Trophoblast cell (in vitro differentiated cells and primary cell): Measurements from ENCODE around the gene LSR.
A peak's percentile ranks its signal among the peaks of the same experiment; 100 is the strongest.

Experiments used
- DNase-seq, 2 donors: peaks; one replicate each; pipeline ENCODE4 v3.0.0-alpha.2; 2016
- H2AFZ ChIP-seq: 2 replicates; pipeline ENCODE4 v1.6.1; 2013; ENCODE audit warnings: low read length, moderate library complexity, mild to moderate bottlenecking; ENCODE audit not compliant: insufficient read depth, poor library complexity
- H2AK5ac ChIP-seq: 2 replicates; pipeline ENCODE4 v1.6.1; 2013; ENCODE audit warnings: mild to moderate bottlenecking, low read length
- H2BK120ac ChIP-seq: 2 replicates; pipeline ENCODE4 v1.6.1; 2013; ENCODE audit warnings: low read length, mild to moderate bottlenecking, moderate library complexity; ENCODE audit not compliant: insufficient read depth, poor library complexity
- H2BK12ac ChIP-seq: 2 replicates; pipeline ENCODE4 v1.6.1; 2013; ENCODE audit warnings: mild to moderate bottlenecking, low read length, moderate library complexity
- H2BK5ac ChIP-seq: 2 replicates; pipeline ENCODE4 v1.6.1; 2013; ENCODE audit warnings: low read length, low read depth, moderate library complexity, mild to moderate bottlenecking; ENCODE audit not compliant: poor library complexity
- H3K14ac ChIP-seq: 2 replicates; pipeline ENCODE4 v1.6.1; 2013; ENCODE audit warnings: mild to moderate bottlenecking, low read length
- H3K18ac ChIP-seq: 2 replicates; pipeline ENCODE4 v1.6.1; 2013; ENCODE audit warnings: mild to moderate bottlenecking, low read length
- H3K23ac ChIP-seq: 2 replicates; pipeline ENCODE4 v1.6.1; 2013; ENCODE audit warnings: low read length
- H3K27ac ChIP-seq: 2 replicates; pipeline ENCODE4 v1.5.1; 2013; ENCODE audit warnings: low read depth, mild to moderate bottlenecking, inconsistent platforms, low read length, moderate library complexity
- H3K27me3 ChIP-seq: 2 replicates; pipeline ENCODE4 v1.6.1; 2013; ENCODE audit warnings: inconsistent platforms, mild to moderate bottlenecking, low read length, moderate library complexity; ENCODE audit not compliant: insufficient read depth
- H3K36me3 ChIP-seq, 2 experiments: 1 replicate in 1 of 2; 2 replicates in 1 of 2; pipeline ENCODE4 v1.6.1; 2013; ENCODE audit warnings: low read length in 2 of 2, mild to moderate bottlenecking in 2 of 2, moderate library complexity in 1 of 2; ENCODE audit not compliant: insufficient read depth in 2 of 2, control insufficient read depth in 1 of 2
- H3K4ac ChIP-seq: 2 replicates; pipeline ENCODE4 v1.6.1; 2013; ENCODE audit warnings: low read depth, mild to moderate bottlenecking, low read length, moderate library complexity
- H3K4me1 ChIP-seq, 2 experiments: 1 replicate in 1 of 2; 2 replicates in 1 of 2; pipeline ENCODE4 v1.6.1; 2013; ENCODE audit warnings: low read length in 2 of 2, mild to moderate bottlenecking in 2 of 2, moderate library complexity in 1 of 2; ENCODE audit not compliant: insufficient read depth in 2 of 2, control insufficient read depth in 1 of 2
- H3K4me2 ChIP-seq: 2 replicates; pipeline ENCODE4 v1.6.1; 2013; ENCODE audit warnings: inconsistent platforms, mild to moderate bottlenecking, low read length, moderate library complexity
- H3K4me3 ChIP-seq: 2 replicates; pipeline ENCODE4 v1.5.1; 2013; ENCODE audit warnings: mild to moderate bottlenecking, low read depth, low read length, inconsistent platforms
- H3K79me1 ChIP-seq: one replicate; pipeline ENCODE4 v1.6.1; 2013; ENCODE audit warnings: low read length
- H3K79me2 ChIP-seq: 2 replicates; pipeline ENCODE4 v1.6.1; 2013; ENCODE audit warnings: low read length, mild to moderate bottlenecking; ENCODE audit not compliant: control insufficient read depth, insufficient read depth, poor library complexity
- H3K9ac ChIP-seq: 2 replicates; pipeline ENCODE4 v1.6.1; 2013; ENCODE audit warnings: mild to moderate bottlenecking, low read length
- H3K9me3 ChIP-seq: 2 replicates; pipeline ENCODE4 v1.6.1; 2013; ENCODE audit warnings: low read depth, mild to moderate bottlenecking, control low read depth, inconsistent platforms, low read length; ENCODE audit not compliant: insufficient read depth
- H4K12ac ChIP-seq: 2 replicates; pipeline ENCODE4 v1.6.1; 2013; ENCODE audit warnings: low read depth, mild to moderate bottlenecking, low read length, moderate library complexity
- H4K8ac ChIP-seq: 2 replicates; pipeline ENCODE4 v1.6.1; 2013; ENCODE audit warnings: low read depth, mild to moderate bottlenecking, low read length, moderate library complexity
- H4K91ac ChIP-seq: one replicate; pipeline ENCODE4 v1.6.1; 2013; ENCODE audit warnings: low read depth, mild to moderate bottlenecking, low read length, moderate library complexity
- WGBS: extraction: QIAGEN DNeasy Blood & Tissue Kit; methylation state at CpG from one replicate; pipeline ENCODE4 v1.1.7; 2013; ENCODE audit warnings: missing lambda C conversion rate; ENCODE audit not compliant: insufficient read length, insufficient coverage; ENCODE audit errors: extremely low coverage; 5-methylcytosine and 5-hydroxymethylcytosine counted together

The LSR gene

GRCh38 chr19:35253316-35254286 lies 4.8 kb downstream of the LSR start:
- Histone ChIP-seq H3K4me2 (no peak overlapping the region), H3K27ac (no peak overlapping the region), H3K4me1 (peaks cover 14 to 15% of the 10 kb centered on the region in 2 experiments), H2AK5ac (no peak overlapping the region), H2BK12ac (no peak overlapping the region), H3K23ac (no peak overlapping the region), H3K9me3 (no peaks in the 10 kb centered on the region), H4K8ac (no peak overlapping the region), H3K18ac (peak overlapping the region; percentile 21), H2AFZ (no peak overlapping the region), H3K79me1 (peaks cover 8% of the 10 kb centered on the region), H3K14ac (no peak overlapping the region), H2BK120ac (no peak overlapping the region), H3K36me3 (peaks cover 38 to 42% of the 10 kb centered on the region in 2 experiments), H4K91ac (no peak overlapping the region), H3K4ac (no peak overlapping the region), H2BK5ac (no peak overlapping the region), H3K79me2 (peaks cover 15% of the 10 kb centered on the region), H3K4me3 (no peak overlapping the region), H3K27me3 (no peaks in the 10 kb centered on the region), H3K9ac (no peak overlapping the region), H4K12ac (no peak overlapping the region)
- no peak for DNase-seq
- no CpG with 5 or more reads among the region's 9 CpGs for WGBS

GRCh38 chr19:35254341-35255297 lies 5.8 kb downstream of the LSR start:
- Histone ChIP-seq H3K27me3 (no peaks in the 10 kb centered on the region), H3K18ac (no peak overlapping the region), H3K36me3 (peaks cover 45 to 48% of the 10 kb centered on the region in 2 experiments), H4K12ac (no peak overlapping the region), H4K91ac (no peak overlapping the region), H2AK5ac (no peak overlapping the region), H2AFZ (no peak overlapping the region), H3K79me2 (peaks cover 7% of the 10 kb centered on the region), H2BK5ac (no peak overlapping the region), H3K23ac (no peak overlapping the region), H2BK120ac (no peak overlapping the region), H3K4me3 (no peak overlapping the region), H3K9me3 (no peaks in the 10 kb centered on the region), H3K4ac (no peak overlapping the region), H2BK12ac (no peak overlapping the region), H3K4me1 (peaks cover 13 to 14% of the 10 kb centered on the region in 2 experiments), H4K8ac (no peak overlapping the region), H3K9ac (no peak overlapping the region), H3K14ac (no peak overlapping the region), H3K27ac (no peak overlapping the region), H3K79me1 (no peaks in the 10 kb centered on the region), H3K4me2 (no peak overlapping the region)
- WGBS = no CpG with 5 or more reads among the region's 17 CpGs
- DNase-seq = no peak

- H3K79me2 ChIP-seq = no peaks in the 10 kb centered on the region
- no peak overlapping the region for H3K14ac ChIP-seq
- H4K91ac ChIP-seq = no peak overlapping the region
- no peak overlapping the region for H2BK5ac ChIP-seq
- no peak overlapping the region for H4K12ac ChIP-seq
- no peaks in the 10 kb centered on the region for H3K9me3 ChIP-seq
- no peak overlapping the region for H4K8ac ChIP-seq
- no peak overlapping the region for H3K4ac ChIP-seq
- no peak for DNase-seq
- H3K27me3 ChIP-seq = no peaks in the 10 kb centered on the region
- H2AK5ac ChIP-seq = no peak overlapping the region
- peaks cover 42 to 44% of the 10 kb centered on the region in 2 experiments for H3K36me3 ChIP-seq
- no peak overlapping the region for H2BK120ac ChIP-seq
- H3K23ac ChIP-seq = no peak overlapping the region
- no peaks in the 10 kb centered on the region for H3K79me1 ChIP-seq
- no peak overlapping the region for H3K4me3 ChIP-seq
- no peak overlapping the region for H2BK12ac ChIP-seq
- no CpG with 5 or more reads among the region's 2 CpGs for WGBS
- no peak overlapping the region for H3K27ac ChIP-seq
- no peak overlapping the region for H2AFZ ChIP-seq
- no peak overlapping the region for H3K4me2 ChIP-seq
- no peak overlapping the region for H3K9ac ChIP-seq
- no peak overlapping the region for H3K18ac ChIP-seq
- H3K4me1 ChIP-seq = peaks cover 4 to 5% of the 10 kb centered on the region in 2 experiments
These were observed 7.8 kb downstream of the LSR start for GRCh38 chr19:35256566-35256965.

GRCh38 chr19:35257113-35257461 lies 8.3 kb downstream of the LSR start:
- H2BK120ac ChIP-seq = no peak overlapping the region
- no peak overlapping the region for H3K23ac ChIP-seq
- no peaks in the 10 kb centered on the region for H3K27me3 ChIP-seq
- no peak overlapping the region for H2BK5ac ChIP-seq
- H4K12ac ChIP-seq = no peak overlapping the region
- H3K9me3 ChIP-seq = no peaks in the 10 kb centered on the region
- H2BK12ac ChIP-seq = no peak overlapping the region
- no peak overlapping the region for H2AK5ac ChIP-seq
- no peak overlapping the region for H3K14ac ChIP-seq
- H3K79me1 ChIP-seq = no peaks in the 10 kb centered on the region
- no peak overlapping the region for H4K8ac ChIP-seq
- H3K79me2 ChIP-seq = no peaks in the 10 kb centered on the region
- peaks cover 4 to 5% of the 10 kb centered on the region in 2 experiments for H3K4me1 ChIP-seq
- H3K27ac ChIP-seq = no peak overlapping the region
- no peak overlapping the region for H4K91ac ChIP-seq
- H3K4ac ChIP-seq = no peak overlapping the region
- peaks cover 45 to 48% of the 10 kb centered on the region in 2 experiments for H3K36me3 ChIP-seq
- H3K4me3 ChIP-seq = no peak overlapping the region
- no CpG with 5 or more reads among the region's 9 CpGs for WGBS
- no peak overlapping the region for H3K9ac ChIP-seq
- no peak overlapping the region for H3K4me2 ChIP-seq
- H3K18ac ChIP-seq = no peak overlapping the region
- DNase-seq = no peak
- no peak overlapping the region for H2AFZ ChIP-seq
